SKM-1 (cell line): ENCODE measurements around the gene PPIL3.
A peak's percentile ranks its signal among the peaks of the same experiment; 100 is the strongest.
"Not testable (repeated sequence)": the region's sequence is repeated elsewhere in the genome, so short reads cannot be mapped to it uniquely, and the experiment has no call there.

Source experiments
- DNase-seq: peaks from one replicate; lab custom pipeline; 2025; ENCODE audit not compliant: unreplicated experiment; lab: John Stamatoyannopoulos, UW

The PPIL3 gene

GRCh38 chr2:200888704-200889625, at the start of gene PPIL3, which contains the start of gene NIF3L1:
PPIL3 (minus strand) TSS chr2:200889077; CDS start chr2:200887615, 1,462 bp downstream.
NIF3L1 (plus strand) TSS chr2:200889371; CDS start chr2:200891944, 2,573 bp downstream.
- peak; percentile 91 for DNase-seq

DNA sequence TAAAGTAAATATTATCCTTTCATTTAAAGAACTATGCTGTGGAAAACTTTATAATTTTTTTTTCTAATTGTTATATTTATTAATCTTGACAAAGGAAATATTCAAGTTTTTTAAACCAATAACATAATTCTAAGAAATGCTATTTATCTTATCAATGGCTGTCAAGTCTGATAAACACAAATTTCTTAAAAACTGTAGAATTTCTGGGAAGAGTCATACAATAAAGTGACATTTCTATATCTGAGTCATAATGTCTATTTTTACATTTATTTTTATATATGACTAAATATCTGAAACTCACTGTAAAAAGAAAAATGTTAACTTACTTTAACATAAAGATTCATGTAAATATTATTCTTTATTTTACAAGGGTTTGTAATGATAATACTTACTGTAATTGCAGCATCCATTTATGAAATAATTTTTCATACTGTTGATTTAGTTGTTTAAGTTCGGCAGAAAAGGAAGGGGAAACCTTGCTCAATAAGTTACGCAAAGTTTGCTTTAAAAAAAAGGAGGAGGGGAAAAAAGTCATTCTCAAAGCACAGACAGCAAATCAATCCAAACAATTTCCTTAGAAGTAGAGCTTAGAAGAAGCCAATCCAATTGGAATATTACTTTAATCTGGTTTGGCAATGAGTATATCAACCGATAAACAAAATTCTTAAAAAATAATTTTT, 42.2 kb upstream of the PPIL3 start:
- DNase-seq: no peak

DNA sequence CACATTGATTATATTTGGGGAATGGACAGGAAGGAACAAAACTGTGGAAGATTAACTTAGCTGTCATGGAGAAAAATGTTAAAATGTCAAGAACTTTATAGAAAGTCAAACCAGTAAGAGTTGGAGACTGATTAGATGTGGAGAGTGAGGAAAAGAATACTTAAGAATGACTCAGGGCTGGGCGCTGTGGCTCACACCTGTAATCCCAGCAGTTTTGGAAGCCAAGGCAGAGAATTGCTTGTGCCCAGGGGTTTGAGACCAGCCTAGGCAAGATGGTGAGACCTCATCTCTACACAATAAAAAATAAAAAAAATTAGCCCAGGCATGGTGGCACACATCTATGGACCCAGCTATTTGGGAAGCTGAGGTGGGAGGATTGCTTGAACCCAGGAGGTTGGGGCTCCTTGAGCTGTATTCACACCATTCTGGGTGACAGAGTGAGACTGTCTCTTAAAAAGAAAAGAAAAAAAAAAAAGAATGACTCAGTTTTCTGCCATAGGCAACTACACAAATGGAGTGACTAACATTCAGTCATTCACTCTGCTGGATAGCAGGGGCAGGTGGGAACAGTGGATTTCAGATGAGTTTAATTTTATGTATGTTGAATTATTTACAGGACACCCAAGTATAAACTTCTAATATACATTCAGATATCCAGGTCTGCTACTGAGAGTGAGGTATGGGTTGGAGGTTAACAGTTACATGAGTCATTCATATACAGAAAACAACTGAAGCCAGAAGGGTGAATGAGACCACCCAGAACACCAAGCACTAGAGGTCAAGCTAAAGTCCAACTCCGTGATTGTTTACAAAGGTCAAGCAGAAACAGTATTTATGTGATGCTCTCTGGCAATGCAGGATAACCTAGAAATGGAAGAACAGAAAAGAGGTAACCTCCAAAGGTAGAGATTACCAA, 40.7 kb upstream of the PPIL3 start:
- no peak for DNase-seq

DNA sequence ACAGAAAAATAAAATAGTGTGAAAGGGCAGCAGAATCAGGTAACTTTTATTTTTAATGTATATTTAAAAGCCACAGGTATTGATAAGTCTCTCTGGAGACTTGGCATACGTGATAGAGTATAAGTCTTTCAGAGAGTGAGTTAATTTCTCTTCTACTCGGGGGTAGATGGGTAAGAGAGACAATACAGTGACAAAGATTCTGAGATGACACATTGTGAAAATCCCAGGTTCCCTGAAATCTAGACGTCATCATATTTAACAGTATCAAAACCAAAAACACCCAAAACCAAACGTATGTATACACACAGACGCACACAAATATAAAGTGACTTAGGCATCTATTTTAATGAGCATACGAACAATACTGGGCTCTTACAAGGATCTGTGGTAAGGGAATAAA, 33.6 kb upstream of the PPIL3 start:
- DNase-seq: no peak

DNA sequence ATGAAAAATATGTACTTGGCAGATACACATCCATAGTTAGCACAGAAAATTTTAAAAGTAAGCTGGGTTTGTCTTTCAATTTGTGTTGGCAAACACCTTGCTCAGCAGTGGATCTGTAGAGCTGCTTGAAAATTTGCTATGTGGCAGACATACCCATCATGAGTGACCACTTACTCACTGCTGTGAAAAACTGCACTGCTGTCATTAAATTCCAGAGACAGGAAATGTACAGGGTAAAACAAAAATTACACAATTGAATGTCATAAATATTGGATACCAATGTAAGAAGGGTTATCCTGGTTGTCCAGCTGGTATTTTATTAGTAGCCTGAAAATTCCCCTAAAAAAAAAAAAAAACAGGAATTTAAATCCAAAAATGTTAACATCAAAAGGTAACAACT, 24.8 kb upstream of the PPIL3 start:
- no peak for DNase-seq

DNA sequence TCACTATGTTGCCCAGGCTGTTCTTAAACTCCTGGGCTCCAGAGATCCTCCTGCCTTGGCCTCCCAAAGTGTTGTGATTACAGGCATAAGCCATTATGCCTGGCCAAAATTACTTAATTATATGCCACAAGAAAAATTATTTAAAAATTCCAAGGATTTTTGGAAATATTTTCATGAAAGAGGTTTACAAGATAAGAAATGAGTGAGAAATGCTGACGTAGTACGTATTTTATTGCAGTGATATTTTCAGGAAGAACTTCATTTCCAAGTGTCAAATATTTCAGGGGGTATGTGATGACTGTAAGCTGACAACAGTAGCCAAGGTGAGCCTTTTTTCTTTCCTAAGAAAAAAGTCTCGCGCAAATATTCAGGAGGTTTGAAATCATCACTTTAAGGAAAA, 21.1 kb upstream of the PPIL3 start:
- DNase-seq: no peak

DNA sequence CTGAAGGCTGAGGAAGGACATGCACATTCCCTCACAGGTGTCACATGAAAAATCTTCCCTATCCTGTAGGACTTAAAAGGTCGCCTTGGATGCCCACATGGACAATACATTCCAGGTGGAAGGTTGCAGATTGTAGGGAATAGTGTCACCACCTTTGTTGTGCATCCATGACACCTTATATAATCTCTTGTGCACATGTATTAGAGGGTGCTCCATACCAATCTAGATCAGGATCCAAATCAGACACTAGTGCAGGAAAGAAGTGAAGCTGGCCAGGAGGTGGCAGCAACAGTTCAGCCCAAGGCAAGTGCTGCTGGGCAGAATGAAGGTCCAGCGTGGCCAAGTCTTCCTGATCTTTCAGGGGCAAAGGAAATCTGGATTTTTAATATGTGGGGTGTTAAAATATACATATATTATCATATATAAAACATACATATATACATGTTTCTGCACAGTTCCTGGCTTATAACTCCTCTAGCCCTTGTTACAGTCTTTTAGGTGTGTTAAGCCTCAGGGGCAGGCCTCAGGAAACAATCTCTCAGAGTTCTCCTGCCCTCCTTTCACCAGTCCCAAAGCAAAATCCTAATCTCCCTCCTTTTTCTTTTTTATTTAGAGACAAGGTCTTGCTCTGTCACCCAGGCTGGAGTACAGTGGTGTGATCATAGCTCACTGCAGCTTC, 16.9 kb upstream of the PPIL3 start:
- peak; percentile 52 for DNase-seq

- DNase-seq: peak; percentile 86
Observed at GRCh38 chr2:200901459-200902072, 12.7 kb upstream of the PPIL3 start.

DNA sequence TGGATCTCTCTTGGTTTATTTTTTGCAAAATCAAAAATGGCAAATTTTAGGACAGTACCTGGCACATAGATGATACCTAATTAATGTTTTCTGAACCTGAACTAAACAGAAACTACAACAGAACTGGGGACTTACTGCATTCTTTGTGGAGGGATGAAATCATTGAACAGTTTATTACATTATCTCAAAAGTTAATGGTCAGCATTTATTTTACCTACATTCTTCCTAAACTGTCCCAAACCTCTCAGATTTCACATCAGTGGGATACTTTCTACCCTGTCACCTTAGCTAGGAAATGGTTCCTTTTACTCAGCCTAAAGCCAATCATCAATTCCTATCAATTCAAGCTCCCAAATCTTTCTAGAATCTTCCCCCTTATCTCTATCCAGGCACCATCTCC, 10.6 kb upstream of the PPIL3 start:
- DNase-seq: no peak

DNA sequence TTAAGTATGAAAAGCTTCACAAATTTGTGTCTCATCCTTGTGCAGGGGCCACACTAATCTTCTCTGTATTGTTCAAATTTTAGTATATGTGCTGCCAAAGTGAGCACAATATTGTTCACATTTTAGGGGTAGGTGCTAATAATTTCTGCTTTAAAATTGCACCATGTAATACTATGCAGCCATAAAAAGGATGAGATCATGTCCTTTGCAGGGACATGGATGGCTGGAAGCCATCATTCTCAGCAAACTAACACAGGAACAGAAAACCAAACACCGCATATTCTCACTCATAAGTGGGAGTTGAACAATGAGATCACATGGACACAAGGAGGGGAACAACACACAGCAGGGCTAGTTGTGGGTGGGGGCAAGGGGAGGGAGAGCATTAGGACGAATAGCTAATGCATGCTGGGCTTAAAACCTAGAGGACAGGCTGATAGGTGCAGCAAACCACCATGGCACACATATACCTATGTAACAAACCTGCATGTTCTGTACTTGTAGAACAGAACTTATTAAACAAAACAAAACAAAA, 7.1 kb downstream of the PPIL3 start:
- DNase-seq: not testable (repeated sequence)

DNA sequence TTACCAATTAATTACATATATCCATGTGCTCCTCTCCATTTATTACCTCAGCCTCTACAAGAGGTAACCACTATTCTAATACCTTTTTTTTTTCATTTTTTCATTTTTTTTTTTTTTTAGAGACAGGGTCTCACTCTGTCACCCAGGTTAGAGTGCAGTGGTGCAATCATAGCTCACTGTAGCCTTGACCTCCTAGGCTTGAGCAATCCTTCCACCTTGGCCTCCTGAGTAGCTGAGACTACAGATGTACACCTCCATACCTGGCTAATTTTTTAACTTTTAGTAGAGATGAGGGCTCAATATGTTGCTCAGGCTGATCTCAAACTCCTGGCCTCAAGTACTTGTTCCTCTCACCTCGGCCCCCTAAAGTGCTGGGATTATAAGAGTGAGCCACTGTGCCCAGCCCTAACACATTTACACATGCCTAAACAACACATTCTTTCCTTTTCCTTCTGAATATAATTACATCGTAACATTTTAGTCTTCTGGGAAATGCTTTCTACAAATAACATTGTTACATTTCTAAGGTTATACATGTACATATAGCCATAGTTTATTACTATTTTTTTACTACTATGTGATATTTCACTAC, 10.5 kb downstream of the PPIL3 start:
- no peak for DNase-seq

- DNase-seq: no peak
Observed at GRCh38 chr2:200877443-200877842, 11.4 kb downstream of the PPIL3 start.

DNA sequence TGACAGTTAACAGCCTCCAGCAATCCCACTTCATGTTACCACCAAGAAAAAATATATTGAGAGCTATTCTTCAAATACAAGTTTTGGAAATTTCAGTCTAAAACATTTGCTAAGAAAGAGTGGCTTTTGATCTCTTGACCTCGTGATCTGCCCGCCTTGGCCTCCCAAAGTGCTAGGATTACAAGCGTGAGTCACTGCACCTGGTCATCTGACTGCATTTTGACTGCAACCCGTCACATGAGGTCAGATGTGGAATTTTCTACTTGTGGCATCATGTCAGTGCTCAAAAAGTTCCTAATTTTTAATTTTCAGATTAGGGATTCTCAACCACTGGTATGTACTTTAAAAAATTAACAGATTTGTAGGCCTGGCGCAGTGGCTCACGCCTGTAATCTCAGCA, 15.3 kb downstream of the PPIL3 start:
- DNase-seq: no peak

DNA sequence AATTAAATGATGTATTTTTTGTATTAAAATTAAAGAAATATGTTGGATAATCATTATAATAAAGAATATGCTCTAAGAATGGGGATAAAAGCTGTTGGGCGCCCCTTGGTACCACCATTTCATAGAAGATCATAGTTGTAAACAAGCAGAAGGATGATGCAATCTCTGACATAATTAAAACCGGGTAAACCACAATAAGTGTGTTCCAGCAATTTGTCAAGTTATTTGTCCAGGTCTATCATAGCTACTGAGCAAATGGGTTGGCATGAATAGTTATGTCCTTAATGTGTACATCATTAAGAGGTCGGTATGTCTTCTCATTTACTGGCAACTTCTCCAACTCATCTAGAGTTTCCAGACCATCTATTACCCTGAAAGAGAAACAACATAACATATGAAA, 17.7 kb downstream of the PPIL3 start:
- DNase-seq: no peak

- no peak for DNase-seq
Observed at GRCh38 chr2:200869014-200869413, 19.9 kb downstream of the PPIL3 start.

- peak; percentile 73 for DNase-seq
Observed at GRCh38 chr2:200864176-200865034, 24.5 kb downstream of the PPIL3 start, which contains the start of gene CLK1. CLK1 (minus strand) TSS chr2:200864658; CDS start chr2:200861862, 2,796 bp downstream.

DNA sequence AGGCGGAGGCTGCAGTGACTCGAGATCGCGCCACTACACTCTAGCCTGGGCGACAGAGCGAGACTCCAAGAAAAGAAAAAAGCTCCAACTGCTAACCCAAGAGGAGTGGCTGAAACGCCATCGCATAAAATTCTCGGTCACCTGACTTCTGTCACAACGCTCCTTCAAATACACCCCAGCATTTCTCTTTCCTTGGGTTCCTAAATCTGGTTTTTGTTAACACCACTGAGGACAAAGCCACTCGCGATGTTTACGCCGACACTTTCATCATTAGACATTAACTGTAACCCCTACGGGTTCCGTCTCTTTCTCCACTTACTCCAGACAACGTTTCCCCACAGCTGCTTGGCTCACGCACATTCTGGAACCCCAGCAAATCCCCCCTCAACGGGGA, 25.1 kb downstream of the PPIL3 start:
- DNase-seq: no peak

DNA sequence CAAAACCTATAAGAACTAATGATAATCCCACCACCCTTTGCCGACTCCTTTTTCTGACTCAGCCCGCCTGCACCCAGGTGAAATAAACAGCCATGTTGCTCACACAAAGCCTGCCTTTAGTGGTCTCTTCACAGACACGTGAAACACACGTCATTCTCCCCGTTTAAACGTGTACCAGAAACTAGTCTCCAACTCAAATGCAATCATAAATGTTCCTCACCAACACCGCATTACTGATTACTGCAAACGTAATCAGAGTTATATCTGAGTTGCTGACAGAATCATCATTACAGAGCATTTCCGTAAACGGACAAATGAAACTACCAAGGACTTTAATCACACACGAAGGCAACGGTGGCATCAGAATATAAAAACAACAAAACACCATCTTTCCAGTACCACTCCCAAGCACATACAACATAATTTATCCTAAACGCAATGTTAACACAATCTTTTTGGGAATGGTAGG, 26.3 kb downstream of the PPIL3 start:
- DNase-seq: no peak
